ENCODE data around the gene GAP43. TPM values are rescaled to one million over a fixed set of nuclear protein-coding genes. Genes with fewer than 3 reads are reported as not detected.
A peak's percentile ranks its signal among the peaks of the same experiment; 100 is the strongest.

Gene GAP43
- total RNA-seq, 1 donor from 2014 or later, result not detected

DNA sequence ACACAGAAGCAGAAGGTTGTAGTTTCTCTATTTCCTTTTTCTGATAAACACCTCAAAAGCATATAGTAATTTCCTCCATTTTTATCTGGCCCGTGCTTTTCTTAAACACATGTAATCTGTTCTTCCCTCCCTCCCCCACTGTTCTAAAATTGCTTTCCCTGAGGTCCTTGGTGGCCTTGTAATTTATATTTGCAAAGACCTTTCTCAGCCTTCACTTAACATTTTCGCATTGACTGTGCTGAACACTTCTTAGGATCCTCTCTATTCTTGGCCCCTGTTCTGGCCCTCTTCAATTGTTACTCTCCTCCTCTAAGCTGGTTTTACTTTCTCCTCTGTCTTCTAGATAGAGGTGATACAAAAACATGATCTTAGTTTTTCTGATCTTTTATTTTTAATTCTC is 28.3 kb downstream of the GAP43 start:
- Histone ChIP-seq H3K4me3 (ENCODE audit: low read depth, low read length) (no peak overlapping the region), H3K36me3 (ENCODE audit: control insufficient read depth, insufficient read depth, low read length) (no peaks in the 10 kb centered on the region), H3K27me3 (ENCODE audit: control insufficient read depth, insufficient read depth, low read length) (no peaks in the 10 kb centered on the region)
- no peak for DNase-seq (ENCODE audit: low read depth)
- no peak for FAIRE-seq
- no peak for TF ChIP-seq CTCF (IDR thresholded peaks at IDR 0.05; ENCODE audit: insufficient read depth, low read length, severe bottlenecking)

DNA sequence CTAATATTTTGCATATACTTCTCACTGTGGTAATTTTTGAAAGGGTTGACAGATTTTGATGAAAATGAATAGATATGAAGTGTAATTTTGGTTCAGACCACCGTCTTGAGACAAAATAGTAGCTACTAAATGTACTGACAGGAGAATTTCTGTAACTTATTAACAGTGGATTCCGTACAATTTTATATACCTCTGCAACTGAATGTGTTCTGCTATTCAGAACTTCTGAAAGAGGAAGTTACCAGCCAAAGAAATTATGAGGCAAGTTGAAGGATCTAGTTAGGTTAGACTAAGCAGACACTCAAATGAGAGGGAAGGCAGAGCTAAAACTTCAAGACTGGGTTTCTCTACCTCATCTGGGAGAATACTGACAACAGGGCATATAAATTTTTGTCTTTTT is 29.4 kb downstream of the GAP43 start:
- Histone ChIP-seq H3K27me3 (ENCODE audit: control insufficient read depth, insufficient read depth, low read length) (no peaks in the 10 kb centered on the region), H3K4me3 (ENCODE audit: low read depth, low read length) (no peak overlapping the region), H3K36me3 (ENCODE audit: control insufficient read depth, insufficient read depth, low read length) (no peaks in the 10 kb centered on the region)
- no peak for TF ChIP-seq CTCF (IDR thresholded peaks at IDR 0.05; ENCODE audit: insufficient read depth, low read length, severe bottlenecking)
- FAIRE-seq, result no peak
- DNase-seq (ENCODE audit: low read depth), result no peak

GRCh38 chr3:115655761-115656282 is 32.5 kb downstream of the GAP43 start:
- H3K36me3 ChIP-seq (ENCODE audit: control insufficient read depth, insufficient read depth, low read length), result no peaks in the 10 kb centered on the region
- H3K27me3 ChIP-seq (ENCODE audit: control insufficient read depth, insufficient read depth, low read length), result no peaks in the 10 kb centered on the region
- no peak overlapping the region for H3K4me3 ChIP-seq (ENCODE audit: low read depth, low read length)
- FAIRE-seq, result no peak
- no peak for TF ChIP-seq CTCF (IDR thresholded peaks at IDR 0.05; ENCODE audit: insufficient read depth, low read length, severe bottlenecking)
- DNase-seq (ENCODE audit: low read depth), result no peak

DNA sequence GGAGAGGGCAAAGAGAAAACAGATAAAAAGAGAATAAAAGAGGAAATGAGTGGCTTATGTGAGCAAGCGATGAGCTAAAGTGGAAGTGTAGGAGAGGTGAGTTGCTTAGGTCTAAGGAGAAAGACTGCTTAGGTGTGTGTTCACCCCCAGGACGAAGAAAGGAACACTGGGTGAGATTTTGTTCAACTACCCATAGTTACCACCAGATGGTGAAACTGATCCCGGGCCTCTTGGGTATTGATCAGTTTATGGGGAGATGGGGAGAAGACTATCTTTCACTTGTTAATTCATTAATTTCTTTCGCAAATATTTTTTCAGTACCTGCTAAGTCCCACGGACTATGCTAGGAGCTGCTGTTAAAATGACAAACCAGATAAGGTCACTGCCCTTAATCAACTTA is 33.9 kb downstream of the GAP43 start:
- Histone ChIP-seq H3K36me3 (ENCODE audit: control insufficient read depth, insufficient read depth, low read length) (no peaks in the 10 kb centered on the region), H3K4me3 (ENCODE audit: low read depth, low read length) (no peak overlapping the region), H3K27me3 (ENCODE audit: control insufficient read depth, insufficient read depth, low read length) (no peaks in the 10 kb centered on the region)
- no peak for FAIRE-seq
- TF ChIP-seq CTCF (IDR thresholded peaks at IDR 0.05; ENCODE audit: insufficient read depth, low read length, severe bottlenecking), result no peak
- no peak for DNase-seq (ENCODE audit: low read depth)

GRCh38 chr3:115658032-115658336 is 34.7 kb downstream of the GAP43 start:
- TF ChIP-seq CTCF (IDR thresholded peaks at IDR 0.05; ENCODE audit: insufficient read depth, low read length, severe bottlenecking), result no peak
- no peak for FAIRE-seq
- DNase-seq (ENCODE audit: low read depth), result no peak

More at GRCh38 chr3:115658032-115658336, 34.7 kb downstream of the GAP43 start:
- Histone ChIP-seq H3K36me3 (ENCODE audit: control insufficient read depth, insufficient read depth, low read length) (no peaks in the 10 kb centered on the region), H3K27me3 (ENCODE audit: control insufficient read depth, insufficient read depth, low read length) (no peaks in the 10 kb centered on the region), H3K4me3 (ENCODE audit: low read depth, low read length) (peak overlapping the region; percentile 58)

Measured in bronchial epithelial cell (primary cell).